Liver (tissue), 3 donors: ENCODE data around the gene PPP1R36.

Experiments used
- CTCF ChIP-seq: fragments of 150-350 bp; IDR thresholded peaks from 2 replicates; pipeline ENCODE4 v1.5.1; 2017; ENCODE audit warnings: improper control_type of control experiment, low read depth, low read length; ENCODE audit not compliant: missing input control
- NR2F2 ChIP-seq: IDR thresholded peaks from 2 replicates; pipeline ENCODE4 v1.6.1; 2016; ENCODE audit warnings: antibody characterized with exemption
- TAF1 ChIP-seq: conservative IDR thresholded peaks from 2 replicates; pipeline ENCODE4 v1.6.1; 2016; ENCODE audit warnings: antibody characterized with exemption, mild to moderate bottlenecking
- donor health status: healthy.
- donor health status: healthy.

- TF ChIP-seq NR2F2 (no peak), CTCF (no peak), TAF1 (no peak)
Observed at GRCh38 chr14:64638625-64639024, 88.9 kb downstream of the PPP1R36 start.
